Kidney (tissue), 14 donors: Measurements from ENCODE around the gene CPT1C. TPM values are rescaled to one million over a fixed set of nuclear protein-coding genes. Genes with fewer than 3 reads are reported as not detected.

Experiments used
- DNase-seq, 5 donors: peaks; one replicate each; pipeline ENCODE4 v3.0.0-alpha.2; 2013 to 2020
- FAIRE-seq: peaks from 2 replicates; lab custom pipeline; 2012; peaks lifted over from hg19 to GRCh38; lab: Jason Lieb, UNC
- H3K27ac ChIP-seq, 2 donors: one replicate each; pipeline ENCODE4 v1.7.0; 2013; ENCODE audit warnings: low read depth in 2 of 2, low read length in 2 of 2, inconsistent platforms in 1 of 2
- H3K27me3 ChIP-seq: one replicate; pipeline ENCODE4 v1.7.1; 2013; ENCODE audit warnings: low read length, inconsistent platforms; ENCODE audit not compliant: control insufficient read depth, insufficient read depth
- H3K36me3 ChIP-seq, 3 donors: one replicate each; pipeline versions ENCODE4 v1.7.0 to v1.7.1; 2013; ENCODE audit warnings: low read length in 3 of 3, control low read depth in 1 of 3, inconsistent platforms in 1 of 3; ENCODE audit not compliant: insufficient read depth in 3 of 3, control insufficient read depth in 2 of 3
- H3K4me1 ChIP-seq, 3 donors: one replicate each; pipeline versions ENCODE4 v1.7.0 to v1.7.1; 2013; ENCODE audit warnings: low read length in 3 of 3, inconsistent platforms in 1 of 3, low read depth in 1 of 3; ENCODE audit not compliant: control insufficient read depth in 2 of 3, insufficient read depth in 2 of 3
- H3K4me3 ChIP-seq, 3 donors: one replicate each; pipeline versions ENCODE4 v1.7.0 to v1.8.1; 2013; ENCODE audit warnings: low read length in 3 of 3, control low read depth in 1 of 3, inconsistent platforms in 1 of 3
- H3K9ac ChIP-seq, 3 donors: one replicate each; pipeline versions ENCODE4 v1.7.0 to v1.7.1; 2013; ENCODE audit warnings: low read length in 3 of 3, control low read depth in 1 of 3, inconsistent platforms in 1 of 3
- H3K9me3 ChIP-seq, 3 donors: one replicate each; pipeline versions ENCODE4 v1.7.0 to v1.7.1; 2013; ENCODE audit warnings: low read length in 3 of 3, control low read depth in 1 of 3, inconsistent platforms in 1 of 3; ENCODE audit not compliant: control insufficient read depth in 2 of 3, insufficient read depth in 1 of 3
- CTCF ChIP-seq: IDR thresholded peaks from 3 replicates; pipeline ENCODE4 v1.5.1; 2012; ENCODE audit warnings: mild to moderate bottlenecking, moderate library complexity, borderline replicate concordance; ENCODE audit not compliant: insufficient read depth; ENCODE audit errors: extremely low read depth
- intact Hi-C: fragments of 100-400 bp; cut with DNase I; formaldehyde crosslinking; loops from one replicate; pipeline ENCODE4 v1.11.1; 2022
- microRNA-seq: library from miRNA; unstranded; fragments of <30 nt; microRNA quantifications from one replicate; pipeline ENCODE4 v1.2.0, GENCODE V29; 2020
- polyA plus RNA-seq: library from polyadenylated mRNA; stranded (reverse); fragments of 350-450 nt; fragmentation: Illumina TruSeq; extraction: RNeasy Lipid Tissue Mini Kit (QIAGEN cat#74804); gene quantifications from one replicate; pipeline ENCODE4 v1.2.3, GENCODE V29; 2014; ENCODE audit warnings: low read depth, low replicate concordance; ENCODE audit not compliant: insufficient read depth
- total RNA-seq: library from RNA; stranded (reverse); fragmentation: NEBNext Ultra II Directional; extraction: Animal tissue kit (Norgen Biotek cat#: 25700); gene quantifications from one replicate; pipeline ENCODE4 v1.2.1, GENCODE V29; 2021
- donor health status: control.
- donor health status: control.
- donor health status: control.
- donor health status: control.
- donor health status: control.
- donor health status: DM: yes; HTN: yes; CAD: no.
- donor health status: Normal renal cell carcinoma (clear cell type).

CPT1C gene
- total and polyA plus RNA-seq, 2 donors from 2014 or later = 2.6 to 6.0 TPM

GRCh38 chr19:49761249-49761624 lies 70.3 kb downstream of the CPT1C start:
- H3K9me3 ChIP-seq = peaks cover 0 to 2% (median 0%) of the 10 kb centered on the region in 3 donors
- DNase-seq (no peak), FAIRE-seq (no peak)
- TF ChIP-seq CTCF = no peak
- H3K36me3 ChIP-seq = no peaks in the 10 kb centered on the region
- intact Hi-C loops = no loop called here
- H3K4me3 ChIP-seq = no peak overlapping the region
- H3K9ac ChIP-seq = peak overlapping the region in 2 of 3 donors; percentile 31 to 34
- H3K27me3 ChIP-seq = no peaks in the 10 kb centered on the region
- H3K4me1 ChIP-seq = peaks cover 0 to 6% (median 2%) of the 10 kb centered on the region in 3 donors
- peak overlapping the region in 1 of 2 donors; percentile 77 for H3K27ac ChIP-seq

GRCh38 chr19:49761625-49762311 lies 70.9 kb downstream of the CPT1C start:
- Histone ChIP-seq H3K27me3 (no peaks in the 10 kb centered on the region), H3K36me3 (no peaks in the 10 kb centered on the region), H3K9ac (peak overlapping the region in 1 of 3 donors; percentile 31), H3K4me3 (no peak overlapping the region), H3K4me1 (peaks cover 0 to 6% (median 2%) of the 10 kb centered on the region in 3 donors), H3K27ac (peak overlapping the region in 1 of 2 donors; percentile 77), H3K9me3 (no peaks in the 10 kb centered on the region)
- FAIRE-seq (no peak), DNase-seq (peak in 2 of 5 donors; percentile 16 to 76)
- intact Hi-C loops = no loop called here
- no peak for TF ChIP-seq CTCF

GRCh38 chr19:49763230-49763629 lies 72.3 kb downstream of the CPT1C start, which contains the start of gene TSKS:
Gene TSKS (minus strand): TSS chr19:49763306. CDS start chr19:49763247, 59 bp downstream.
- Histone ChIP-seq H3K4me3 (no peak within 1 kb of the TSS), H3K27me3 (no peaks in the 10 kb centered on the region), H3K27ac (no peak within 1 kb of the TSS), H3K36me3 (no peaks in the 10 kb centered on the region), H3K4me1 (peaks cover 0 to 14% (median 9%) of the 10 kb centered on the region in 3 donors), H3K9me3 (no peaks in the 10 kb centered on the region), H3K9ac (no peak within 1 kb of the TSS)
- no peak for TF ChIP-seq CTCF
- intact Hi-C loops = no loop called here
- DNase-seq (no peak), FAIRE-seq (no peak)

Small RNA genes lying within 50 kb of the gene (microRNA-seq; reads per million reads assigned to microRNA genes)
- gene MIR5088 = not detected

Other genes starting within 250 kb of the CPT1C start
- 1.4 TPM for gene SLC17A7, start 249.6 kb upstream of the CPT1C start, total RNA-seq
- 0.45 TPM for gene SLC17A7, start 249.6 kb upstream of the CPT1C start, polyA plus RNA-seq
- gene PIH1D1, start 239.3 kb upstream of the CPT1C start, total RNA-seq = 74.0 TPM
- 97.2 TPM for gene PIH1D1, start 239.3 kb upstream of the CPT1C start, polyA plus RNA-seq
- 31.8 TPM for gene ALDH16A1, start 237.9 kb upstream of the CPT1C start, total RNA-seq
- gene ALDH16A1, start 237.9 kb upstream of the CPT1C start, polyA plus RNA-seq = 26.8 TPM
- gene FLT3LG, start 216.9 kb upstream of the CPT1C start, total RNA-seq = 12.5 TPM
- 7.4 TPM for gene FLT3LG, start 216.9 kb upstream of the CPT1C start, polyA plus RNA-seq
- 2,090 TPM for gene RPL13A, start 203.5 kb upstream of the CPT1C start, total RNA-seq
- gene RPL13A, start 203.5 kb upstream of the CPT1C start, polyA plus RNA-seq = 3,309 TPM
- gene RPS11, start 194.7 kb upstream of the CPT1C start, total RNA-seq = 1,449 TPM
- gene RPS11, start 194.7 kb upstream of the CPT1C start, polyA plus RNA-seq = 3,462 TPM
- gene FCGRT, start 178.5 kb upstream of the CPT1C start, total RNA-seq = 235 TPM
- gene FCGRT, start 178.5 kb upstream of the CPT1C start, polyA plus RNA-seq = 317 TPM
- 18.4 TPM for gene RCN3, start 163.1 kb upstream of the CPT1C start, total RNA-seq
- gene RCN3, start 163.1 kb upstream of the CPT1C start, polyA plus RNA-seq = 27.5 TPM
- gene NOSIP, start 110.6 kb upstream of the CPT1C start, total RNA-seq = 52.8 TPM
- 122 TPM for gene NOSIP, start 110.6 kb upstream of the CPT1C start, polyA plus RNA-seq
- gene PRRG2, start 109.8 kb upstream of the CPT1C start, total RNA-seq = 14.9 TPM
- gene PRRG2, start 109.8 kb upstream of the CPT1C start, polyA plus RNA-seq = 17.6 TPM
- gene PRR12, start 99.9 kb upstream of the CPT1C start, total RNA-seq = 27.4 TPM
- 4.9 TPM for gene PRR12, start 99.9 kb upstream of the CPT1C start, polyA plus RNA-seq
- 92.3 TPM for gene RRAS, start 51.0 kb upstream of the CPT1C start, total RNA-seq
- 140 TPM for gene RRAS, start 51.0 kb upstream of the CPT1C start, polyA plus RNA-seq
- 69.0 TPM for gene SCAF1, start 48.9 kb upstream of the CPT1C start, total RNA-seq
- 18.1 TPM for gene SCAF1, start 48.9 kb upstream of the CPT1C start, polyA plus RNA-seq
- gene IRF3, start 25.3 kb upstream of the CPT1C start, total RNA-seq = 84.9 TPM
- 64.5 TPM for gene IRF3, start 25.3 kb upstream of the CPT1C start, polyA plus RNA-seq
- gene BCL2L12, start 25.2 kb upstream of the CPT1C start, total RNA-seq = 14.4 TPM
- 13.5 TPM for gene BCL2L12, start 25.2 kb upstream of the CPT1C start, polyA plus RNA-seq
- gene PRMT1, start 13.8 kb upstream of the CPT1C start, total RNA-seq = 119 TPM
- gene PRMT1, start 13.8 kb upstream of the CPT1C start, polyA plus RNA-seq = 131 TPM
- gene ADM5, start 1.5 kb upstream of the CPT1C start, total RNA-seq = 2.1 TPM
- 0.60 TPM for gene ADM5, start 1.5 kb upstream of the CPT1C start, polyA plus RNA-seq
- 0.50 TPM for gene TSKS, start 72.2 kb downstream of the CPT1C start, total RNA-seq
- 0.47 TPM for gene TSKS, start 72.2 kb downstream of the CPT1C start, polyA plus RNA-seq
- gene AP2A1, start 75.9 kb downstream of the CPT1C start, total RNA-seq = 70.0 TPM
- gene AP2A1, start 75.9 kb downstream of the CPT1C start, polyA plus RNA-seq = 32.0 TPM
- 26.9 TPM for gene FUZ, start 122.2 kb downstream of the CPT1C start, total RNA-seq
- 51.2 TPM for gene FUZ, start 122.2 kb downstream of the CPT1C start, polyA plus RNA-seq
- 53.2 TPM for gene MED25, start 127.2 kb downstream of the CPT1C start, total RNA-seq
- 37.3 TPM for gene MED25, start 127.2 kb downstream of the CPT1C start, polyA plus RNA-seq
- 118 TPM for gene PTOV1, start 160.0 kb downstream of the CPT1C start, total RNA-seq
- gene PTOV1, start 160.0 kb downstream of the CPT1C start, polyA plus RNA-seq = 235 TPM
- 101 TPM for gene PNKP, start 176.5 kb downstream of the CPT1C start, total RNA-seq
- gene PNKP, start 176.5 kb downstream of the CPT1C start, polyA plus RNA-seq = 45.5 TPM
- 33.7 TPM for gene AKT1S1, start 186.2 kb downstream of the CPT1C start, total RNA-seq
- 47.2 TPM for gene AKT1S1, start 186.2 kb downstream of the CPT1C start, polyA plus RNA-seq
- 43.6 TPM for gene TBC1D17, start 186.6 kb downstream of the CPT1C start, total RNA-seq
- gene TBC1D17, start 186.6 kb downstream of the CPT1C start, polyA plus RNA-seq = 34.8 TPM
- gene IL4I1, start 205.8 kb downstream of the CPT1C start, total RNA-seq = 12.8 TPM
- gene IL4I1, start 205.8 kb downstream of the CPT1C start, polyA plus RNA-seq = 0.82 TPM
- gene ATF5, start 238.1 kb downstream of the CPT1C start, total RNA-seq = 36.4 TPM
- gene ATF5, start 238.1 kb downstream of the CPT1C start, polyA plus RNA-seq = 22.7 TPM
- gene NUP62, start 238.4 kb downstream of the CPT1C start, total RNA-seq = 39.0 TPM
- gene NUP62, start 238.4 kb downstream of the CPT1C start, polyA plus RNA-seq = 17.1 TPM